NCI-H526 (cell line): ENCODE results near the gene SRMS.

Source experiments
- DNase-seq, 2 experiments: peaks; one replicate each; lab custom pipeline; 2025; lab: John Stamatoyannopoulos, UW

Gene SRMS

GRCh38 chr20:63547725-63548480, at the start of gene SRMS:
Gene SRMS (minus strand): TSS chr20:63547749. CDS start chr20:63547463, 286 bp downstream.
- DNase-seq, result no peak

GRCh38 chr20:63596423-63596822, 48.9 kb upstream of the SRMS start:
- no peak for DNase-seq

- no peak for DNase-seq
These were observed 48.0 kb upstream of the SRMS start for GRCh38 chr20:63595416-63596127.

- DNase-seq, result no peak
These were observed 46.6 kb upstream of the SRMS start for GRCh38 chr20:63594043-63594561.

- no peak for DNase-seq
These were observed 45.1 kb upstream of the SRMS start for GRCh38 chr20:63592661-63593060.

GRCh38 chr20:63591786-63592355, 44.3 kb upstream of the SRMS start:
- no peak for DNase-seq

- no peak for DNase-seq
These were observed 43.6 kb upstream of the SRMS start for GRCh38 chr20:63591147-63591533.

GRCh38 chr20:63590218-63591146, 42.9 kb upstream of the SRMS start:
- no peak for DNase-seq

- DNase-seq, result no peak
These were observed 42.0 kb upstream of the SRMS start for GRCh38 chr20:63589261-63590217.

GRCh38 chr20:63588641-63589041, 41.1 kb upstream of the SRMS start:
- no peak for DNase-seq

GRCh38 chr20:63587776-63588591, 40.4 kb upstream of the SRMS start:
- DNase-seq, result no peak

GRCh38 chr20:63587256-63587655, 39.7 kb upstream of the SRMS start:
- DNase-seq, result no peak

GRCh38 chr20:63586797-63587196, 39.2 kb upstream of the SRMS start:
- DNase-seq, result no peak

- DNase-seq, result no peak
These were observed 38.3 kb upstream of the SRMS start for GRCh38 chr20:63585616-63586565.

GRCh38 chr20:63582382-63583063, 35.0 kb upstream of the SRMS start:
- no peak for DNase-seq

GRCh38 chr20:63580796-63581461, 33.4 kb upstream of the SRMS start:
- peak; percentile 46 to 78 for DNase-seq

GRCh38 chr20:63579017-63579694, 31.6 kb upstream of the SRMS start:
- DNase-seq, result no peak
